Activated T-cell treated with anti-CD3 and anti-CD28 coated beads, Interleukin-2, amount 50 U/mL, for 48 hours (primary cell): ENCODE data around the gene HDHD2.
A peak's percentile ranks its signal among the peaks of the same experiment; 100 is the strongest.
"Not testable (repeated sequence)": the region's sequence is repeated elsewhere in the genome, so short reads cannot be mapped to it uniquely, and the experiment has no call there.

Experiments used
- DNase-seq, 2 experiments: peaks; one replicate each; pipeline ENCODE4 v3.0.0-alpha.2; 2020

Gene HDHD2, protein sequence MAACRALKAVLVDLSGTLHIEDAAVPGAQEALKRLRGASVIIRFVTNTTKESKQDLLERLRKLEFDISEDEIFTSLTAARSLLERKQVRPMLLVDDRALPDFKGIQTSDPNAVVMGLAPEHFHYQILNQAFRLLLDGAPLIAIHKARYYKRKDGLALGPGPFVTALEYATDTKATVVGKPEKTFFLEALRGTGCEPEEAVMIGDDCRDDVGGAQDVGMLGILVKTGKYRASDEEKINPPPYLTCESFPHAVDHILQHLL

DNA sequence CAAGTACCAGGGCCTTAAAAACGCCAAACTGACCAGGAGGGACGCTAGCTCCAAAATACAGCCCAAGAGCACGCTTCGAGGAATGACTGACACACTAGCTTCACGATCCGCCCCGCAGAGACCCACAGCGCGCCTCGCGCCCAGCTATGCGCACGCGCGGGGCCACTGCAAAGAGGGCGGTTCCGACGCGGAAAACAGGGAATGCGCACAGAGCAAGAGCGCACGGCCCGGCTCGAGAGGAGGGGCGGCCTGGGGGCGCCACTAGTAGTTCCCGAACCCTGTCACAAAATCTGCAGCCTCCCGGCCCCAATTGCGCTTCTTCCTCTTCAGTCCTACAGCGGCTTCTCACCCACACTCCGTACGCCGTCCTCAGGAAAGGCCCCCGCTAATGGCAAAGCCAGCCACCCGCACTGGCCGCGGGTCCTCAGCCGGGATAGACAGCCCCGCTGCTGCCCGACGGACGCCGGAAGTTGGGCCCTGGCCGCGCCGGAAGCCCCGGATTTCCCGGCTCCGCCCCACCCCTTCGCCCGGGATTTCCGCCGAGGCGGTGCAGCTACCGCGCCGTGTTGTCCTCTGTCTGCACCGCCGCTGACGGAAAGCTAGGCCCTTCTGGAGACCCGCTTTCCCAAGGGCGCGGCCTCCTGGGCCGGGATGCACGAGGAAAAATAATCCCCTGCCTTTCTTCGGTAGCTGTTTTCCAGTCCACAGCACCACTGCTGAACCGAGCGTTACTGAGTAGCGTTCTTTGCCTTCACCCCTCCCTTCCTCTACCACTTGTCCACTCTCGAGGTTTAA, at the start of gene HDHD2:
HDHD2 (minus strand) TSS at position 472 of the 795 bp plus-strand sequence. CDS start 14,061 bp downstream, outside the sequence.
- peak; percentile 87 to 91 for DNase-seq

DNA sequence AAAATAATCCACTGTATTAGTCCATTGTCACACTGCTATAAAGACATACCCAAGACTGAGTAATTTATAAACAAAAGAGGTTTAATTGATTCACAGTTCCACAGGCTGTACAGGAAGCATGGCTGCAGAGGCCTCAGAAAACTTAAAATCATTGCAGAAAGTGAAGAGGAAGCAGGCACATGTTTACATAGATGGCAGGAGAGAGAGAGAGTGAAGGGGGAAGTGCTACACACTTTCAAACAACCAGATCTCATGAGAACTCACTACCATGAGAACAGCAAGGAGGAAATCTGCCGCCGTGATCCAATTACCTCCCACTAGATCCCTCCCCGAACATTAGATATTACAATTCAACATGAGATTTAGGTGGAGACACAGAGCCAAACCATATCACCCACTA, 45.7 kb upstream of the HDHD2 start:
- not testable (repeated sequence) for DNase-seq

DNA sequence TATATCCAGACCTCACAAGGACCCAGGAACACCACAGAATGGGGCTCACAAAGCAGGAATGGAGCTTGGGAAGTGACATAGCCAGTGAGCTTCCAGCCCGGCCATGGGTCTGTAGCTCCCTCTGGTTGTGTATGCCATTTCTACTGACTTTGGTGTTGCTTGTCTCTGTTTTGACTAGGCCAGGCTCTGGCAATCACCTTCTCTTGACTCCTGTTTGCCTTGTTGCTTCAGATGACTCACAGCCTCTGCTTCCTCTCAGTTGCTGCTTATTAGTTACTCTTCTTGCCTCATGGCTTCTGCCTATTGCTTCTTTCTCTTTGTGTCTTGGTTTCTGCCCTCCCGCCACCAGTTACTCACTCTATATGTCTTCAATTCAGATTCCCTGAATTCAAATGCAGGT, 41.7 kb upstream of the HDHD2 start:
- DNase-seq, result no peak

DNA sequence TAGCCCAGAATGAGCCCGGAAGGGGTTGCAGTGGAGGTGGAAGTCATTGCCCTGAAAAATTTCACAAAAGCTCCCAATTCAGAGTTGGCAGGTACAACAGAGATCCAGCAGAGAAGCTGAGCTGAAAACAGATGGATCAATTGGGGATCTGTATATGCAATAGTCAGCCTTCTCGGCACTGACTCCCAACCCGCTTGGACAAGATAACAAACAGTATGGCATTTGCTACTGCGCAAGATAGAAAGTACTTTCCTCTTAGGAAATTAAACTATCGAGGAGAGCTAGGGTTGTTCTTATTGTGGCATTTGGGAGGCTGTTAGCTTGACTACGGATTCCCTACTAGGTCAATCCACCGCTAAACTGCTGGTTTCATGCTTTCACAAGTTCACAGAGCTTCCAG, 37.4 kb upstream of the HDHD2 start:
- DNase-seq, result no peak

DNA sequence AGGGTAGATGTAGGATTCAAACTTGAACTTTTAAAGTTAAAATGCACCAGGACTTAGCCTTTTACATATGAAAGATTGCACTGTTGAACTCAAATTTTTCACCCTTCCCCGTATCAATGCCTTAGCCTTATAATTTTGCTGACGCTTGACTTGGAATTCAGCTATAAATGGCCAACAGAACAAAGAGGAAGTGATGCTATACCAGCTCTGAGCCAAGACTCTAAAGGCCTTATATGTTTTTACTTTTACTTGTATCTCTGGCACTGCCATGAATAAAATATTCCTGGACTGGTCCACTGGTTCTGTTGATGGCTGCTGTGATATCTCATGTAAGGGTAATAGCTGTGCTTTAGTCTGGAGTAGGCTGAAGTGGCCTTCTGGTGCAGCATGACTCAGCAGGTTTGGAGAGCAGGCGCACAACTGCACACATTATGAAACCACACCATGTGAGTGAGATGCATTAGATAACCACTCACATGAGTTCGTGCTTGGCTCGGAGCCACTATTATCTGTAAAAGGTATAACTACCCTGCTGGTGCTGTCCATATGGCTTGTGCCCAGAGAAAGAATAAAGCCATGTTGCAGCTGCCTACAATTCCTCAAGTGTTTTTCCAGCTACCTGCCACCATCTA, 34.2 kb upstream of the HDHD2 start:
- no peak for DNase-seq

DNA sequence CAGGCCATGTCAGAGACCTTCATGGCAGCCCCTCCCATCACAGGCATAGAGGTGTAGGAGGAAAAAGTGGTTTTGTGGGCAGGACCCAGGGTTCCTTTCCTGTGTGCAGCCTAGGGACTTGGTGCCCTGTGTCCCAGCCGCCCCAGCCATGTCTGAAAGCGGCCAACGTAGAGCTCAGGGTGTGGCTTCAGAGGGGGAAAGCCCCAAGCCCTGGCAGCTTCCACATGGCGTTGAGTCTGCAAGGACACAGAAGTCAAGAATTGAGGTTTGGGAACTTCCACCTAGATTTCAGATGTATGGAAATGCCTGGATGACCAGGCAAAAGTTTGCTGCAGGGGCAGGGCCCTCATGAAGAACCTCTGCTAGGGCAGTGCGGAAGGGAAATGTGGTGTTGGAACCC, 31.9 kb upstream of the HDHD2 start:
- DNase-seq, result not testable (repeated sequence)

DNA sequence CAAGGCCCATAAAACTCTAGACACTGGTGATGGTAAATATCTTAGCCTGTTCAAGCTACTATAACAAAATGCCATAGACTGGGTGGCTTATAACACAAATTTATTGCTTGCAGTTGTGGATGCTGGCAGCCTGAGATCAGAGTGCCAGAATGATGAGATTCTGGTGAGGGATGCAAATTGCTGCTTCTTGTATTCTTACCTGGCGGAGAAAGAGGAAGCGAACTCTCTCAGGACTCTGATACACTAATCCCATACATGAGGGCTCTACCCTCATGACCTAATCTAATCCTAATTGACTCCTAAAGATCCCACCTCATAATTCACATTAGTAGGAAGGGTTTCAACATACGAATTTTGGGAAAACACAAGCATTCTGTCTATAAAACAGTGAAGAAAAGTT, 30.5 kb upstream of the HDHD2 start:
- DNase-seq, result no peak

DNA sequence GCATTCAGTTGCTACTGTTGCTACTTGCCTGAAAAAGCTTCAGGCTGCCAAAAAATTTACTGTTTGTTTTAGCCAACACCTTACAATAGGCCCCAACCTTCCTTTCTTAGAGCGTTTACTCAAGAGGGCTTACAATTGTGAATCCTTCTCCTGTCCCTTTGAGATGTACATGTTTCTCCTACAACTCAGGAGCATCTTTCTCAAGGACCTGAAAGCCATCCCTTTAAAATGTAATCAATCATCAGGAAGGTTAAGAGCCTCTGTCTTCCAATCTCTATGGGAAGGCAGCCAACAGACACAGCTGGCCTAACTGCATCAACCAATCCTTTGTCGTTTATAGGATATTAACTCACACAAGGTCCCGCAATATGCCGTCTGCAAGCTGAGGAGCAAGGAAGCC, 29.2 kb upstream of the HDHD2 start:
- DNase-seq, result no peak

DNA sequence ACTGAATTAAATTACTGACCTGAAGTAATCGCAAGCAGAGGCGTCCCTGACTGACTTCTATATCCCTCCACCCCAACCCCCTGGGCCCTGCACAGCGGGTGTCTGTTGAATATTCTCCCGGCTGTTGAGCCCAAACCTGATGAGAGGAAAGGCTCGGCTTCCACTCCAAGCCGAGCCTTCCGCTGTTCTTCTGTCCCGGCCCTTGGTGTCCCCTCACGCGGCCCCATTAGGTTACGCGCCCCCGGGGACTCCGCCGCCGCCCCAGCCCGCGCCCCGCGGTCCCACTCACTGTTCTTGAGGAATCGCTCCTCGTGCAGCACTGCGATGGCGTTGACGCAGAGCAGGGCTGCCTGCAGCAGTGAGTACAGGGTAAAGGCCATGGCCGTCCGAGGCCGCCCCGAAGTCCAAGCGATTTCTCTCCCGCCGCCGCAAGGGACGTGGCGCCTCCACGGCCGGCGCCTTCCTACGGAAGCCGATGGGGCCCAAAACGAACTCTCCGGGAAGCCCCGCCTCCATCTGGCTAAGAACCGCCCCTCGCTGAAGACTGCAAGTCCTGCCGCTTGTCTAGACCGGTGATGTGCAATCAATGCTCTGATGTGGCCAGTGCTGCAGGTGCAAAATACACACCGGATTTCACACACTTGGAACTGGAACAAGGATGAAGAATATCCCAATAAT, 25.7 kb upstream of the HDHD2 start, which contains the start of gene IER3IP1:
IER3IP1 (minus strand) TSS at position 467 of the 678 bp plus-strand sequence; CDS start at position 380, 87 bp downstream.
- peak; percentile 95 to 97 for DNase-seq

DNA sequence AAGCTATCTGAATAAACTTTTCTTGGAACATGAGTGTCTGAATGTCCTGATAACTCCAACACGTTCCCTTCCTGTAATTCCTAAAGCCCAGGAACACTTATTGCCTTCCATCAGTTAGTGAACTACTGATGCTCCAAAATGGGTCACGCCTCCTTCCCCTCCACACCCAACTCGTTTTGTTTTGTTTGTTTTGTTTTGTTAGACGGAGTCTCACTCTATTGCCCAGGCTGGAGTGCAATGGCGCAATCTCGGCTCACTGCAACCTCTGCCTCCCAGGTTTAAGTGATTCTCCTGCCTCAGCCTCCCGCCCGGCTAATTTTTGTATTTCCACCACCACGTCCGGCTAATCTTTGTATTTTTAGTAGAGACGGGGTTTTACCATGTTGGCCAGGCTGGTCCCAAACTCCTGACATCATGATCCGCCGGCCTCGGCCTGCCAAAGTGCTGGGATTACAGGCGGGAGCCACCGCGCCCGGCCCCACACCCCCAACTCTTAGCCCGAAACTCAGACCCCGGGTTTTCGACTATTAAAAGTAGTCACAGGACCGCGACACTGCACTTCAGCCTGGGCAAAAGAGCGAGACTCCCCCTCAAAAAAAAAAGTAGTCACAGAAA, 25.1 kb upstream of the HDHD2 start:
- DNase-seq, result peak in 1 of 2 experiments; percentile 26

DNA sequence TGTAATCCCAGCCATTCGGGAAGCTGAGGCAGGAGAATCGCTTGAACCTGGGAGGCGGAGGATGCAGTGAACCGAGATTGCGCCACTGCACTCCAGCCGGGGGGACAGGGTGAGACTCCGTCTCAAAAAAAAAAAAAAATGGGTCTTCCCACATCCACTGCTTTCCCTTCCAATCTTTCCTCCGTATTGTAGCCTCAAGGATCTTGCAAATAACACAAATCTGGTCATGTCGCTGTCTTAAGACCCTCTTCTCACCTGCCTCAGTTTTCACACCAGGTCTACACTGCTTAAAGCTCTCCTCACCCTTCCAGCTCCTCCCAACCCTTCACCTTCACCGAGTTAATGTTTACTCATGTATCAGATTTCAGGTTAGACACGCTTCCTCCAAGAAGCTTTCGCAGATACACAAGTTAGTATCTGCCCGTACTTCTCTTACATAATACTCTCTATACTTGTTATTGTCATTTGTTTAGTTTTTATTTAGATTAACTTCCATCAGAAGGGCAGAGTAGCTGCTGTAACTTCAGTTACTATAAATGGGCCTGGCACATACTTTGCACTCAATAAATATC, 24.3 kb upstream of the HDHD2 start:
- no peak for DNase-seq

DNA sequence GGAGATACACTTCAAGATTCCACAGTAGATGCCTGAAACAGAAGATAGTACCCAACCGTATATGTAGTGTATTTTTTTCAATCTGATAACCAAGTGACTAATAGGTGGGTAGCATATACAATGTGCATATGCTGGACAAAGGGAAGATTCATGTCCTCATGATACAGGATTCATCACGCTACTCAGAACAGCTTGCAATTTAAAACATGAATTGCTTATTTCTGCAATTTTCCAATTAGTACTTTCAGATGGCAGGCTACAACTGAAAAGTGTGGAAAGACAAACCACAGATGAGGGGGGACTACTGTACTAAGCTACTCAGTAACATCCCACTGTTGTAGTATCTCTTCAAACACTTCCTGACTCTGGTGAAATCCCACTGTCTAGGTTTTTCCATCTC, 22.2 kb upstream of the HDHD2 start:
- no peak for DNase-seq

DNA sequence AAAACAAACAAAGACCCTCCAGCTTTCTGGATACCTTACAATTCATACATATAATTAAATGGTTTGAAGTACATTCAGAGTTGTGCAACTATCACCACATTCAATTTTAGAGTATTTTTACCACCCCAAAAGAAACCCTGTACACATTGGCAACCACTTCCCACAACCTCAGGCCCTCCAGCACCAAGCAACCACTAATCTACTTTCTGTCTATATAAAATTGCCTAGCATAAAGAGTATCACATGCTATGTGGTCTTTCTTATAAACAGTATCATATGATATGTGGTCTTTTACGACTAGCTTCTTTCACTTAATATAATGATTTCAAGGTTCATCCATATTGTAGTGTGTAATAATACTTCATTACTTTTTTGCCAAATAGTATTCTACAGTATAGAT, 18.6 kb upstream of the HDHD2 start:
- no peak for DNase-seq

DNA sequence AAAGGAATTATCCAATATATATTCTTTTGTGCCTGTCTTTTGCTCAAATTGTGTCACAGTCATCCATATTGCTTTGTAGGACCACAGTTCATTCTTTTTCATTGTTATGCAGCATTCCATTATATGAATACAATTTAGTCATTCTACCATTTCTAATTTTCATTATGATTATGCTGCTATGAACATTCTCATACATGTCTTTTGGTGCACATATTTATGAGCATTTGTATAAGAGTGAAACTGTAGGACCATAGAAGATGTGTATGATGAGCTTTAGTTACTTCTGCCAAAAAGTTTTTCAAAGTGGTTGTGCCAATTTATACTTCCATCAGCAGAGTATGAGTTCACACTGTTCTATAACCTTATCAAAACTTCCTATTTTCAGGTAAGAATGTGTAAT, 18.2 kb upstream of the HDHD2 start:
- DNase-seq, result no peak

DNA sequence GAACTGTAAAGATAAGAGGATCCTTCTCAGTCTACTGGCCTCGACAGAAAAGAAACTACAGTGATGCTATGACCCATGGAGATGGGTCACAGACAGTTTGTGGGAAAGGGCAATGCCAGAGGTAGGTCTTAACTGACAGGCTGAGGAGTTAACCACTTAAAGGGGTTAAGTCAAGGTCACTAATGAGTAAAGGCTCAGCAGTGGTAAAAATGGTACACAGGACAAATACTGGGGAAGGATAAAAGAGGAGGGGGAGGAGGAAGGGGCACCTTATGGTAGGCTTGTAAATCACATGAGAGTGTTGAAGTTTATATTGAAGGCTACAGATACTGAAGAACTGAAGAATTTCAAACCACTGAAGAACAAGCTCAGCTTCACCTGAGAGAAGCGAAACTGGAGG, 16.0 kb upstream of the HDHD2 start:
- DNase-seq, result no peak

DNA sequence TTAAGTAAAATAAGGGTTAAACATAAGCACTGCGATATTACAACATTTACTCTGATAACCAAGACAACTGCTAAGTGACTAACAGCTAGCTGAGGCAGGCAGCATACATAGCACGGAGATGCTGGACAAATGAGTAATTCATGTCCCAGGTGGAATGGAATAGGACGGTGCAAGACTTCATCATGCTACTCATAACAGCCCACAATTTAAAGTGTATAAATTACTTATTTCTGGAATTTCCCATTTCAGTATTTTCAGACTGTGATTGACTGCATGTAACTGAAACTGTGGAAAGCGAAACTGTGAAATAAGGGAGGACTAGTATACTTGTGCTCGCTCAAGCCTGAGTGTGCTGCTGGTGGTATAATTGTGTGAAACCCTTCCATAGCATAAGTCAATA, 12.9 kb upstream of the HDHD2 start:
- no peak for DNase-seq

DNA sequence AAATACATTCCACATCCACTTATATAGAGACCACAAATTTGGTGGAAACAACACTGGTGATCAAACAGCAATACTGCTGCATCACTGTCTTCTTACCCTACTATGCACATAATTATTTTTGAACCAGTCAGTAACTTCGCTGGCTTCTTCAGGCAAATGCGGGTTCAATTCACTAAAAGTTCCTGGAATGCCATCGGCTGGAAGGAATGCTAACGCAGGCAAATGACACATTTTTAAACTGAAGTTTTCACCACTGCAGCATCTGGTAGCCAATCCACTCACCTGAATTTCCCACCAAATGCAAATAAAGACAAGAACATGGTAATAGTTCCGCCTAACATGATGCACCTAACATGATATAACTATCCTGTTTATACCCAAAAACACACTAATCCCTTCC, 10.0 kb upstream of the HDHD2 start:
- DNase-seq, result no peak

DNA sequence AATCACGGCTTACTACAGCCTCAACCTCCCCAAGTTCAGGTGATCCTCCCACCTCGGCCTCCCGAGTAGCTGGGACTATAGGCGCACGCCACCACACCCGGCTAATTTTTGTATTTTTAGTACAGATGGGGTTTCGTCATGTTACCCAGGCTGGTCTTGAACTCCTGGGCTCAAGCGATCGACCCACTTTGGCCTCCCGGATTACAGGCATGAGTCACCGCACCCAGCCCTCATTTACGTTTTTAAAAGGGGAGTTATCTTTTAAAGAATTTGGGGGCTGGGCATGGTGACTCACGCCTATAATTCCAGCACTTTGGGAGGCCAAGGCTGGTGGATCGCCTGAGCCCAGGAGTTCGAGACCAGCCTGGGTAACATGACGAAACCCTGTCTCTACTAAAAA, 8.1 kb upstream of the HDHD2 start:
- DNase-seq, result not testable (repeated sequence)

DNA sequence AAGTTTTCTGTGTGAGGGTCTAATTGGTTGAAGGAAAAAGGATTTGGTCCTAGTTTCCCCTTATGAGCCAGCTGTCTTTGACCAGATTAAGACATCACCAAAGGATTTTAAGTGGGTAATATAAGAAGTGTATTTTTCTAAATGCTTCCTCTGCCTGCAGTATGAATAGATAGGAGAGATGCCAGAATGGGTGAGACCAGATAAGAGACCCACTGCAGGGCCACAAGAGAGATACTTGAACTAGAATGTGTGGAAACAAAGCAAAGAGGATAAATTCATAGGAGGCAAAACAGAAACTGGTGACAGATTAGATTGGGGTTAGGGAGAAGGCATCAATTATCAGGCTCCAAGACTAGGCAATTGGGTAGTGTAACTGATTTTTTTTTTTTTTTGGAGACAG, 1.1 kb upstream of the HDHD2 start:
- no peak for DNase-seq

DNA sequence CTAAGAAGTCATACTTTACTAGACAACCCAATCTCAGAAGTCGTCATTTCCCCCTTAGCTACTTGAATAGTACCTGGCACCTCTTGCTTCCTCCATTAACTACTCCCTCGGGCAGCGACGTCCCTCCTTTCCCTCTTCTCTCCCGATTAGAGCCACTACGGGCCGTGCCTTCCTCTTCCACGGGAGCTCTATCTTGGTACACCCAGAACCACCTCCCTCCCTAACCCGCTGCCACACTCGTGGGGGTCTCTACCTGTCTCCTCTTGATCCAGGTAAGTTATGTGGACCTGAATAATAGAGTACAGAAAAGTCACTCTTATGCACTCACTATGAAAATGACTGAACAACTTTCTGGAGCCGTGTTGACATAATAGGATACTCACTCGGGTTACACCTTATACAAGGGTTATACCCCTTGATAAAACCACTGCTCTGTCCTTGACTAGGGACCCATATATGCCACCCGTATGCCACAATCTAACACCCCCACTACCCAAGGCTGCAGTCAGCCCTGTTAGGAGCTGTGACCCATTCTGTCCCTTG, 595 bp upstream of the HDHD2 start:
- DNase-seq, result peak in 1 of 2 experiments; percentile 42

DNA sequence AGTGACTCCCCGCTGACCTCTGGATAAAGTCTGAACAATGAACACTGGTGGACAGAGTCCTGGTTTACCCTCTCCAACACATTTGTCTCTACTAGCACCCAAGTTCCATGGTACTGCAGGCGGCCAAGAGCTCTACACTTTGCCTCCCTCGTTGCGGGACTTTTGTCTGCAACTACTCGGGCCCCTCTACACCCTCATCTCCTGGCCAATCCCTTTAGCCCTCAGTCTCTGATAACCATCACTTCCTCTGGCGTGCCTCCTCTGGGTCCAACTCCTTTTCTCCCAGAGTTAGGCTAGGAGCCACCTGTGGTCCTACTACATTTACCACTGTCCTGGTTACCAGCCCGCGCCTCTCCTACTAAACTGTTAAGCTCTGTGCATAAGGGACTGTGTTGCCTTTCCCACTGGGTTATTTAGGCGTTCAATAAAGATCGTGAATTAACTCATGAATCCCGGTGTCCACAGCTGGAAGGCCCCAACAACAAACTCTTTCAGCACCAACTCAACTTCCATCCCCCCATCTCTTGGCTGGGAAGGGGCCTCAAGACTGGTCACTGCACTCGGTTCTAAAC, 757 bp downstream of the HDHD2 start:
- DNase-seq, result peak; percentile 24 to 26

DNA sequence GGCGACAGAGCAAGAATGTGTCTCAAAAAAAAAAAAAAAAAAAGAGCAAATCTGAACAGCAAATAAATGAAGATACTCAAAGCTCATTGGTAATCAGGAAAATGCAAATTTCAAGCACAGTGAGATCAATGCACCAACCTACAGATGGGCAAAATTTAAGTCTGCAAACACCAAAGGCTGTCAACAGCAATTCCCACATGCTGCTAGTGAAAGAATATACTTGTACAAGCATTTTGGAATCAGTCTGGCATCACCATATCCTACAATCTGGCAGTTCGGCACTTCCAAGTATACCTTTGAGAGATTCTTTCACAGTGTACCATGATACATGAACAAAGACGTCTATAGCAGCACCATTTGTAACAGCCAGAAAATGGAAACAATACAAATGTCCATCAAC, 4.1 kb downstream of the HDHD2 start:
- no peak for DNase-seq
